A673 (cell line): ENCODE data around the gene AIF1.

Experiments used
- CTCF ChIP-seq: fragments of 300-800, 200-600 bp; sonication (generic); conservative IDR thresholded peaks from 2 replicates; pipeline ENCODE4 v1.5.1; 2017; ENCODE audit warnings: low read depth, mild to moderate bottlenecking, antibody characterized with exemption, low read length, moderate library complexity, mixed read lengths
- EZH2 ChIP-seq: fragments of 200-600 bp; sonication (generic); IDR thresholded peaks from 2 replicates; pipeline ENCODE4 v1.6.1; 2017; ENCODE audit warnings: borderline replicate concordance, low read depth, mild to moderate bottlenecking, mixed read lengths, antibody characterized with exemption, low read length; ENCODE audit not compliant: poor library complexity, severe bottlenecking

- TF ChIP-seq CTCF: no peak
- TF ChIP-seq EZH2: no peak
These were observed 37.5 kb upstream of the AIF1 start for GRCh38 chr6:31577579-31577966.
